Astrocyte (in vitro differentiated cells and primary cell): ENCODE results near the gene MED27. TPM values are rescaled to one million over a fixed set of nuclear protein-coding genes. Genes with fewer than 3 reads are reported as not detected.

Experiments
- DNase-seq: peaks from one replicate; pipeline ENCODE4 v3.0.0-alpha.2; 2010; ENCODE audit warnings: low read depth
- FAIRE-seq: peaks from 2 replicates; lab custom pipeline; 2011; peaks lifted over from hg19 to GRCh38; lab: Jason Lieb, UNC
- H2AFZ ChIP-seq: 2 replicates; pipeline ENCODE4 v1.6.0; 2012; ENCODE audit warnings: low read depth, low read length, inconsistent platforms
- H3K27ac ChIP-seq: 2 replicates; pipeline ENCODE4 v1.5.1; 2011; ENCODE audit warnings: low read depth, low read length, inconsistent platforms
- H3K27me3 ChIP-seq: 2 replicates; pipeline ENCODE4 v1.6.0; 2011; ENCODE audit warnings: low read length, inconsistent platforms; ENCODE audit not compliant: insufficient read depth
- H3K36me3 ChIP-seq: 2 replicates; pipeline ENCODE4 v1.5.1; 2011; ENCODE audit warnings: low read length, inconsistent platforms; ENCODE audit not compliant: insufficient read depth
- H3K4me1 ChIP-seq: 2 replicates; pipeline ENCODE4 v1.5.1; 2011; ENCODE audit warnings: low read length, inconsistent platforms; ENCODE audit not compliant: insufficient read depth
- H3K4me2 ChIP-seq: 2 replicates; pipeline ENCODE4 v1.6.0; 2012; ENCODE audit warnings: low read length, inconsistent platforms
- H3K4me3 ChIP-seq: 2 replicates; pipeline ENCODE4 v1.5.1; 2011; ENCODE audit warnings: low read depth, mild to moderate bottlenecking, low read length, inconsistent platforms; ENCODE audit not compliant: insufficient read depth
- H3K79me2 ChIP-seq: 2 replicates; pipeline ENCODE4 v1.6.0; 2012; ENCODE audit warnings: mild to moderate bottlenecking, low read length, inconsistent platforms; ENCODE audit not compliant: insufficient read depth
- H3K9ac ChIP-seq: 2 replicates; pipeline ENCODE4 v1.6.0; 2012; ENCODE audit warnings: mild to moderate bottlenecking, low read length, inconsistent platforms
- H3K9me3 ChIP-seq: 2 replicates; pipeline ENCODE4 v1.5.1; 2012; ENCODE audit warnings: low read depth, mild to moderate bottlenecking, low read length, inconsistent platforms; ENCODE audit not compliant: insufficient read depth
- H4K20me1 ChIP-seq: 2 replicates; pipeline ENCODE4 v1.6.0; 2012; ENCODE audit warnings: low read length, inconsistent platforms; ENCODE audit not compliant: insufficient read depth
- H3K27ac Mint-ChIP-seq: one replicate; pipeline ENCODE4 v1.8.0; 2021; ENCODE audit warnings: mild to moderate bottlenecking, mixed read lengths; ENCODE audit not compliant: unreplicated experiment
- H3K27me3 Mint-ChIP-seq: one replicate; pipeline ENCODE4 v1.8.0; 2021; ENCODE audit warnings: low read depth, mixed read lengths; ENCODE audit not compliant: unreplicated experiment
- H3K36me3 Mint-ChIP-seq: one replicate; pipeline ENCODE4 v1.8.0; 2021; ENCODE audit warnings: low read depth, mixed read lengths; ENCODE audit not compliant: unreplicated experiment
- H3K4me1 Mint-ChIP-seq: one replicate; pipeline ENCODE4 v1.8.0; 2021; ENCODE audit warnings: low read depth, mixed read lengths; ENCODE audit not compliant: unreplicated experiment
- H3K4me3 Mint-ChIP-seq: one replicate; pipeline ENCODE4 v1.8.0; 2021; ENCODE audit warnings: mild to moderate bottlenecking, moderate library complexity, mixed read lengths; ENCODE audit not compliant: unreplicated experiment
- H3K9me3 Mint-ChIP-seq: one replicate; pipeline ENCODE4 v1.8.0; 2021; ENCODE audit warnings: mild to moderate bottlenecking, mixed read lengths; ENCODE audit not compliant: unreplicated experiment
- CTCF ChIP-seq: IDR thresholded peaks from 2 replicates; pipeline ENCODE4 v1.5.1; 2011; ENCODE audit warnings: low read depth, mild to moderate bottlenecking, inconsistent platforms, low read length, moderate library complexity; ENCODE audit not compliant: insufficient read depth
- EZH2 ChIP-seq: IDR thresholded peaks from 2 replicates; pipeline ENCODE4 v1.6.1; 2012; ENCODE audit warnings: mild to moderate bottlenecking, low read length, inconsistent platforms; ENCODE audit not compliant: insufficient read depth
- total RNA-seq: library from RNA; stranded (reverse); gene quantifications from 2 replicates; pipeline ENCODE4 v1.2.1, GENCODE V29; 2021

The MED27 gene
- total RNA-seq, 1 donor from 2014 or later: 26.9 TPM

GRCh38 chr9:131824953-131825495, 254.6 kb downstream of the MED27 start:
- Mint-ChIP-seq H3K36me3 (peaks cover 1% of the 10 kb centered on the region), H3K9me3 (peaks cover 5% of the 10 kb centered on the region), H3K4me1 (no peaks in the 10 kb centered on the region), H3K27me3 (peaks cover 50% of the 10 kb centered on the region), H3K27ac (no peak overlapping the region), H3K4me3 (no peak overlapping the region)
- peaks cover 53% of the 10 kb centered on the region for H3K27me3 ChIP-seq
- H3K4me3 ChIP-seq: no peak overlapping the region
- no peak overlapping the region for H3K27ac ChIP-seq
- H3K4me2 ChIP-seq: no peak overlapping the region
- H3K4me1 ChIP-seq: no peaks in the 10 kb centered on the region
- H2AFZ ChIP-seq: no peak overlapping the region
- H3K36me3 ChIP-seq: no peaks in the 10 kb centered on the region
- DNase-seq: no peak
- H3K9me3 ChIP-seq: no peaks in the 10 kb centered on the region
- TF ChIP-seq CTCF (no peak), EZH2 (no peak)
- no peaks in the 10 kb centered on the region for H4K20me1 ChIP-seq
- no peaks in the 10 kb centered on the region for H3K79me2 ChIP-seq
- H3K9ac ChIP-seq: no peak overlapping the region
- no peak for FAIRE-seq

- H3K4me2 ChIP-seq: no peak overlapping the region
- H3K9ac ChIP-seq: no peak overlapping the region
- no peaks in the 10 kb centered on the region for H3K4me1 ChIP-seq
- H3K27ac Mint-ChIP-seq: no peak overlapping the region
- no peak for FAIRE-seq
- H3K36me3 ChIP-seq: no peaks in the 10 kb centered on the region
- H4K20me1 ChIP-seq: no peaks in the 10 kb centered on the region
- no peak for DNase-seq
- H3K4me1 Mint-ChIP-seq: no peaks in the 10 kb centered on the region
- no peaks in the 10 kb centered on the region for H3K9me3 ChIP-seq
- H3K36me3 Mint-ChIP-seq: peaks cover 2% of the 10 kb centered on the region
- H3K79me2 ChIP-seq: no peaks in the 10 kb centered on the region
- no peak overlapping the region for H3K27ac ChIP-seq
- H2AFZ ChIP-seq: no peak overlapping the region
- peaks cover 60% of the 10 kb centered on the region for H3K27me3 ChIP-seq
- TF ChIP-seq CTCF (no peak), EZH2 (peak; percentile 45)
- H3K4me3 Mint-ChIP-seq: no peak overlapping the region
- H3K9me3 Mint-ChIP-seq: peaks cover 5% of the 10 kb centered on the region
- H3K27me3 Mint-ChIP-seq: peaks cover 58% of the 10 kb centered on the region
- H3K4me3 ChIP-seq: no peak overlapping the region
Measured at GRCh38 chr9:131824155-131824594, 255.5 kb downstream of the MED27 start.

GRCh38 chr9:131823701-131824146, 255.9 kb downstream of the MED27 start:
- Histone ChIP-seq H3K4me1 (no peaks in the 10 kb centered on the region), H3K9ac (no peak overlapping the region), H3K36me3 (no peaks in the 10 kb centered on the region), H2AFZ (no peak overlapping the region), H3K9me3 (no peaks in the 10 kb centered on the region), H3K27ac (no peak overlapping the region), H3K4me2 (no peak overlapping the region), H3K4me3 (no peak overlapping the region), H3K79me2 (no peaks in the 10 kb centered on the region), H4K20me1 (no peaks in the 10 kb centered on the region), H3K27me3 (peaks cover 60% of the 10 kb centered on the region)
- H3K4me3 Mint-ChIP-seq: no peak overlapping the region
- peaks cover 2% of the 10 kb centered on the region for H3K36me3 Mint-ChIP-seq
- H3K27ac Mint-ChIP-seq: no peak overlapping the region
- peaks cover 3% of the 10 kb centered on the region for H3K9me3 Mint-ChIP-seq
- H3K4me1 Mint-ChIP-seq: no peaks in the 10 kb centered on the region
- H3K27me3 Mint-ChIP-seq: peaks cover 62% of the 10 kb centered on the region
- FAIRE-seq (no peak), DNase-seq (no peak)
- TF ChIP-seq EZH2: peak; percentile 40
- TF ChIP-seq CTCF: no peak
